HL-60 (cell line): ENCODE measurements around the gene PPP1R1C.

Experiments used
- DNase-seq, 2 experiments: peaks; one replicate each; pipeline ENCODE4 v3.0.0-alpha.2; 2010 to 2020; ENCODE audit warnings: low read depth in 1 of 2, low spot score in 1 of 2
- H3K27ac ChIP-seq: fragments of 250-450 bp; sonication (Bioruptor Pico); replicated peaks from 2 replicates; pipeline ENCODE4 v1.5.1; 2020; ENCODE audit warnings: mild to moderate bottlenecking, moderate library complexity
- H3K27me3 ChIP-seq: fragments of 250-450 bp; sonication (Bioruptor Pico); 2 replicates; pipeline ENCODE4 v1.5.1; 2021; ENCODE audit warnings: mild to moderate bottlenecking, moderate library complexity; ENCODE audit not compliant: insufficient read depth, poor library complexity, severe bottlenecking
- H3K4me3 ChIP-seq: replicated peaks from 2 replicates; pipeline ENCODE4 v1.5.1; 2011; ENCODE audit warnings: mild to moderate bottlenecking, control low read depth, low read length; ENCODE audit not compliant: insufficient read depth
- CTCF ChIP-seq: IDR thresholded peaks from one replicate; pipeline ENCODE4 v1.5.1; 2011; ENCODE audit warnings: low read length, control low read depth, inconsistent platforms; ENCODE audit not compliant: insufficient read depth
- GABPA ChIP-seq: IDR thresholded peaks from 2 replicates; pipeline ENCODE4 v1.6.1; 2012; ENCODE audit warnings: low read depth
- POLR2AphosphoS5 ChIP-seq: IDR thresholded peaks from 2 replicates; pipeline ENCODE4 v1.6.1; 2012; ENCODE audit warnings: low read depth
- REST ChIP-seq: IDR thresholded peaks from 2 replicates; pipeline ENCODE4 v1.6.1; 2012; ENCODE audit warnings: low read depth; ENCODE audit not compliant: insufficient replicate concordance
- SPI1 ChIP-seq: IDR thresholded peaks from 2 replicates; pipeline ENCODE4 v1.6.1; 2012; ENCODE audit warnings: low read depth, mild to moderate bottlenecking, borderline replicate concordance

PPP1R1C gene

GRCh38 chr2:181998891-181999654 is 13.4 kb downstream of the PPP1R1C start:
- Histone ChIP-seq H3K27me3 (peaks cover 3% of the 10 kb centered on the region), H3K4me3 (no peak overlapping the region), H3K27ac (no peak overlapping the region)
- TF ChIP-seq SPI1 = no peak
- no peak for TF ChIP-seq REST
- TF ChIP-seq CTCF = no peak
- no peak for TF ChIP-seq GABPA
- no peak for DNase-seq

- DNase-seq = no peak
- H3K27ac ChIP-seq = no peak overlapping the region
Measured at GRCh38 chr2:181999911-182000310, 14.3 kb downstream of the PPP1R1C start.

More at GRCh38 chr2:181999911-182000310, 14.3 kb downstream of the PPP1R1C start:
- H3K4me3 ChIP-seq = no peak overlapping the region
- TF ChIP-seq GABPA (no peak), SPI1 (no peak), CTCF (no peak), POLR2AphosphoS5 (no peak), REST (no peak)
- H3K27me3 ChIP-seq = peaks cover 3% of the 10 kb centered on the region
